Placental epithelial cell (primary cell): Measurements from ENCODE around the gene TAF11L9. TPM values are rescaled to one million over a fixed set of nuclear protein-coding genes. Genes with fewer than 3 reads are reported as not detected.

ENCODE experiments used
- small RNA-seq: library from RNA; depleted of rRNA; stranded (forward); fragments of <200 nt; gene quantifications from one replicate; pipeline ENCODE3, GENCODE V24; 2012
- total RNA-seq: library from RNA; depleted of rRNA; stranded (reverse); fragments of >200 nt; gene quantifications from 2 replicates; pipeline ENCODE4 v1.2.3, GENCODE V29; 2012

Gene TAF11L9
- total RNA-seq: 0.39 TPM in 1 of 2 replicates, not detected in the other

DNA sequence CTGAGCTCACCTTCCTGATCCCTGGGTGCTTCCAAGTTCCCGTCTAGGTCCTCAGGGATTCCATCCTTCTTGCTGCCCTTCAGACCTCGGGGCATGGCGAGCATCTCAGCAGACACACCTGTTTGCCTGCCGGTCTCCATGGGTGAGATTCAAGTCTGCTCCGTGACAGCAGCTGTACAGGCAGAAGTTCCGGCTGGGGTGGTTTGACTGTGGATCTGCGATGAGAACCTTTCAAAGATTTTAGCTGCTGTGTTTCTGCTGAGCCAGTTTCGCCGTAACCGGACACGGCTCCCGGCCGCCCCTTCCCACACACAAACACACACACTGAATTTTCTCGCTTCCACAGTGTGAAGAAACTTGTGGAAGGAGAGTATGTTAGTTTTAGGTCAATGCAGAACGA is at the start of gene TAF11L9:
TSS of gene TAF11L9 (minus strand) at position 140 of the 400 bp plus-strand sequence.

DNA sequence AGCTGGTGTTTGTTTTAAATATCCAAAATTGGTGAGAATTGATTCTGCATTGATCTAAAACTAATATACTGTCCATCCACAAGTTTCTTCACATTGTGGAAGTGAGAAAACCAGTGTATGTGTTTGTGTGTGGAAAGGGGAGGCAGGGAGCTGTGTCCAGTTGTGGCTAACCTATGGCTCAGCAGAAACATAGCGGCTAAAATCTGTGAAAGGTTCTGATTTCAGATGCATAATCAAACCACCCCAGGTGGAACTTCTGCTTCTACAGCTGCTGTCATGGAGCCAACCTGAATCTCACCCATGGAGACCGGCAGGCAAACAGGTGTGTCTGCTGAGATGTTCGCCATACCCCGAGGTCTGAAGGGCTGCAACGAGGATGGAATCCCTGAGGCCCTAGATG is 40.0 kb upstream of the TAF11L9 start, which contains the start of gene TAF11L14:
TSS of gene TAF11L14 (plus strand) at position 301 of the 400 bp plus-strand sequence.

GRCh38 chr5:17631788-17632187 is 37.6 kb upstream of the TAF11L9 start, which contains the start of gene TAF11L13:
TSS of gene TAF11L13 (plus strand) at chr5:17632088.

DNA sequence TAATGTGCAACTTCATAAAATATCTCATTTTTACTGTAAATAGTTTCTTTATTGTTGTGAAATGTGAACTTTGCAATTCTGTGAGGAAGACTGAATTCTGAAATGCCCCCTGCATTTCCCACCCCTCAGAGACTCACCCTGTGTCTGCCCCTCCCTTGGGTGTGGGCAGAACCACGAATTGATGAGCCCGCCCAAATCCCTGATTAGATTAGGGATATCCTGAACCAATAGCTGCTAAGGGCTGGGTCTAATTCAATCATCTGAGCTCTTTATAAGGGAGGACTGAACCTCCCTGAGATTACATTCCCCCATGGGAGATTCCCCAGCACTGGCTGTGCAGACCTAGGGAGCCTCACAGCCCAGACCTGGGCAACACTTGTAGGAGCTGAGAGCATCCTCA is 15.9 kb upstream of the TAF11L9 start, which contains the start of gene TAF11L12:
TSS of gene TAF11L12 (plus strand) at position 301 of the 400 bp plus-strand sequence.

DNA sequence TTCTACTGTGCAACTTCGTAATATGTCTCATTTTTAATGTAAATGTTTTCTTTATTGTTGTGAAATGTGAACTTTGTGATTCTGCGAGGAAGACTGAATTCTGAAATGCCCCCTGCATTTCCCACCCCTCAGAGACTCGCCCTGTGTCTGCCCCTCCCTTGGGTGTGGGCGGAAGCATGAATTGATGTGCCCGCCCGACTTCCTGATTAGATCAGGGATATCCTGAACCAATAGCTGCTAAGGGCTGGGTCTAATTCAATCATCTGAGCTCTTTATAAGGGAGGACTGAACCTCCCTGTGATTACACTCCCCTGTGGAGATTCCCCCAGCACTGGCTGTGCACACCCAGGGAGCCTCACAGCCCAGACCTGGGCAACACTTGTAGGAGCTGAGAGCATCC is 9.7 kb upstream of the TAF11L9 start, which contains the start of gene TAF11L11:
TSS of gene TAF11L11 (plus strand) at position 304 of the 400 bp plus-strand sequence.

DNA sequence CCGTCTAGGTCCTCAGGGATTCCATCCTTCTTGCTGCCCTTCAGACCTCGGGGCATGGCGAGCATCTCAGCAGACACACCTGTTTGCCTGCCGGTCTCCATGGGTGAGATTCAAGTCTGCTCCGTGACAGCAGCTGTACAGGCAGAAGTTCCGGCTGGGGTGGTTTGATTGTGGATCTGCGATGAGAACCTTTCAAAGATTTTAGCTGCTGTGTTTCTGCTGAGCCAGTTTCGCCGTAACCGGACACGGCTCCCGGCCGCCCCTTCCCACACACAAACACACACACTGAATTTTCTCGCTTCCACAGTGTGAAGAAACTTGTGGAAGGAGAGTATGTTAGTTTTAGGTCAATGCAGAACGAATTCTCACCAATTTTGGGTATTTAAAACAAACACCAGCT is 3.5 kb upstream of the TAF11L9 start, which contains the start of gene TAF11L10:
TSS of gene TAF11L10 (minus strand) at position 101 of the 400 bp plus-strand sequence.

DNA sequence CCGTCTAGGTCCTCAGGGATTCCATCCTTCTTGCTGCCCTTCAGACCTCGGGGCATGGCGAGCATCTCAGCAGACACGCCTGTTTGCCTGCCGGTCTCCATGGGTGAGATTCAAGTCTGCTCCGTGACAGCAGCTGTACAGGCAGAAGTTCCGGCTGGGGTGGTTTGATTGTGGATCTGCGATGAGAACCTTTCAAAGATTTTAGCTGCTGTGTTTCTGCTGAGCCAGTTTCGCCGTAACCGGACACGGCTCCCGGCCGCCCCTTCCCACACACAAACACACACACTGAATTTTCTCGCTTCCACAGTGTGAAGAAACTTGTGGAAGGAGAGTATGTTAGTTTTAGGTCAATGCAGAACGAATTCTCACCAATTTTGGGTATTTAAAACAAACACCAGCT is 3.3 kb downstream of the TAF11L9 start, which contains the start of gene TAF11L8:
TSS of gene TAF11L8 (minus strand) at position 101 of the 400 bp plus-strand sequence.

DNA sequence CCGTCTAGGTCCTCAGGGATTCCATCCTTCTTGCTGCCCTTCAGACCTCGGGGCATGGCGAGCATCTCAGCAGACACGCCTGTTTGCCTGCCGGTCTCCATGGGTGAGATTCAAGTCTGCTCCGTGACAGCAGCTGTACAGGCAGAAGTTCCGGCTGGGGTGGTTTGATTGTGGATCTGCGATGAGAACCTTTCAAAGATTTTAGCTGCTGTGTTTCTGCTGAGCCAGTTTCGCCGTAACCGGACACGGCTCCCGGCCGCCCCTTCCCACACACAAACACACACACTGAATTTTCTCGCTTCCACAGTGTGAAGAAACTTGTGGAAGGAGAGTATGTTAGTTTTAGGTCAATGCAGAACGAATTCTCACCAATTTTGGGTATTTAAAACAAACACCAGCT is 8.5 kb downstream of the TAF11L9 start, which contains the start of gene TAF11L7:
TSS of gene TAF11L7 (minus strand) at position 101 of the 400 bp plus-strand sequence.

Small RNA genes within 50 kb of the gene (small RNA-seq; reads per million reads assigned to genes)
- gene AC233724.3 (not detected), gene AC233724.4 (not detected), gene AC233724.6 (not detected), gene AC233724.7 (not detected)

Other genes with a start within 250 kb of the TAF11L9 start
- not detected in 2 replicates for gene TAF11L2, start 96.2 kb downstream of the TAF11L9 start, total RNA-seq
- not detected in 2 replicates for gene TAF11L3, start 76.0 kb downstream of the TAF11L9 start, total RNA-seq
- gene TAF11L4, start 72.6 kb downstream of the TAF11L9 start, total RNA-seq: not detected in 2 replicates
- gene TAF11L5, start 69.2 kb downstream of the TAF11L9 start, total RNA-seq: 0.39 TPM in 1 of 2 replicates, not detected in the other
- not detected in 2 replicates for gene TAF11L6, start 65.7 kb downstream of the TAF11L9 start, total RNA-seq
- 0.39 TPM in 1 of 2 replicates, not detected in the other for gene TAF11L7, start 8.6 kb downstream of the TAF11L9 start, total RNA-seq
- gene TAF11L8, start 3.4 kb downstream of the TAF11L9 start, total RNA-seq: not detected in 2 replicates
- gene TAF11L10, start 3.4 kb upstream of the TAF11L9 start, total RNA-seq: 0.39 TPM in 1 of 2 replicates, not detected in the other
- not detected in 2 replicates for gene TAF11L11, start 9.8 kb upstream of the TAF11L9 start, total RNA-seq
- not detected in 2 replicates for gene TAF11L12, start 16.0 kb upstream of the TAF11L9 start, total RNA-seq
- gene TAF11L13, start 37.7 kb upstream of the TAF11L9 start, total RNA-seq: not detected in 2 replicates
- not detected in 2 replicates for gene TAF11L14, start 40.1 kb upstream of the TAF11L9 start, total RNA-seq